ENCODE data around the gene TRAPPC3L.

TRAPPC3L gene

DNA sequence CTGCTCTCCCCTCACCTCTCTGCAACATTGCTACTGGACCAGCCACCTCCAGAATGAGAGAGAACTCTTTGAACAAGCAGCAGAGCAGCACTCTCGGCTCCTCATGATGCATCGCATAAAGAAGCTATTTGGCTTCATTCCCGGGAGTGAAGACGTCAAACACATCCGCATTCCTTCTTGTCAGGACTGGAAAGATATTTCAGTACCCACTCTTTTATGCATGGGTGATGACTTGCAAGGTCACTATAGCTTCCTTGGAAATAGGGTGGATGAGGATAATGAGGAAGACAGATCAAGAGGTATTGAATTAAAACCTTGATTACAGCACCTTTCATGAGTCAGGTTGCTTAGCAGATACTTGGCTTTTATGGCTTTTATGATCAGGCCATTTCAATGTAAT lies 12.4 kb upstream of the TRAPPC3L start:
- DNase-seq (ENCODE audit: low read depth in 2 of 2), result no peak

DNA sequence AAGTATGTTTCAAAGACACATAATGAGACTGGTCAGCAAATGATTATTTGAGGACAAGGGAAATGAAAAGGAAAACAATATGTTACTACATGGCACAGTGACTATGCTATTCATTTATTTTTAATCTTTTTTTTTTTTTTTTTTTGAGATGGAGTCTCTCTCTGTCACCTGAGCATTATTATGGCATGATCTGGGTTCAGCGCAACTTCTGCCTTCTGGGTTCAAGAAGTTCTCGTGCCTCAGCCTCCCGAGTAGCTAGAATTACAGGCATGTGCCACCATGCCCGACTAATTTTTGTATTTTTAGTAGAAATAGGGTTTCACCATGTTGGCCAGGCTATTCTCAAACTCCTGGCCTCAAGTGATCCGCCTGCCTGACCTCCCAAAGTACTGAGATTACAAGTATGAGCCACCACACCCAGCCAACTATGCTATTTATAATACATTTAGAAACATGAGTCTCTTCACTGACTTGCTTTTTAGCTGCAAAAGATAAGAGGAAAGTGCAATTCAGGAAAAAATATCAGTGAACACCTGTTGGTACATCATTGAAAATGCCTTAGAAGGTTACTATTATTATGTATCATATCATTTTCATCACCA lies 11.4 kb upstream of the TRAPPC3L start:
- no peak for DNase-seq (ENCODE audit: low read depth in 2 of 2)

DNA sequence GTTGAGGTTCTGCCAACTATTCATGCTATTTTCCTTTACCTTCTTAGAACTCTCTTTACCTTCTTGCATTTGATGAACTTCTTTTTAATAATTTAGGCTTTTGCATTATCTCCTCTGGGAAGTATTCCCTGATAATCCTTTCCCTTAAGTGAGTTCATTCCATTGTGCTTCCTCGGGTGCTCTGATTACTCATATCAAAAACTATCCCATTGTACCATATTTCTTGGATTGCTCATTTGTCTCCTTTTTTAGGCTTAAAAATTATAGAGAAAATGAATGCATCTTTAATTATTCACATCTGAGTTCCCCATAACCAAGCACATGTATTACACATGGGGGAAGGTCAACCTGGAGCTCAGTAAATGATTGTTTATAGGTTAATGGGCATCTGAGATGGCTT lies 10.6 kb upstream of the TRAPPC3L start:
- DNase-seq (ENCODE audit: low read depth in 2 of 2), result no peak

DNA sequence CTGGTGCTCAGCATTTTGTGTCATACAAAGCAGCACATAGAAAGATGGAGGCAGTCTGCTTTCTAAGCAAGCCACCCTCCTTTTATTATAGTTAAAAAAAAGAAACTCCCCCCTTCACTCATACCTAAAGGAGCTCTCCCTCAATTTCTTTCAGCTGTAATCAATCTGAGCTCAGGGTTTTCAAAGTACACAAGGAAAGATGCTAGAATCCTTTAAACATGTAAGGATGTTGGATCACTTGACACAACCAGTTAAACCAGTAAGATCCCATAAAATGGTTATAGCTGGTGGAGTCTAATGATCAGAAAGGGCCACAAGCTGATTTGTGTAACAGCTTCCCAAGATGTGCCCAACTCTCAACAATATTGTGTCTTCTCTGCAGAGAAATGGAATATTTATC lies 8.0 kb upstream of the TRAPPC3L start, which contains the start of gene CALHM4:
Gene CALHM4, plus strand, starts transcription at position 301 of the 400 bp plus-strand sequence. Its CDS starts 43 bp downstream, at position 344.
- DNase-seq (ENCODE audit: low read depth in 2 of 2), result no peak

DNA sequence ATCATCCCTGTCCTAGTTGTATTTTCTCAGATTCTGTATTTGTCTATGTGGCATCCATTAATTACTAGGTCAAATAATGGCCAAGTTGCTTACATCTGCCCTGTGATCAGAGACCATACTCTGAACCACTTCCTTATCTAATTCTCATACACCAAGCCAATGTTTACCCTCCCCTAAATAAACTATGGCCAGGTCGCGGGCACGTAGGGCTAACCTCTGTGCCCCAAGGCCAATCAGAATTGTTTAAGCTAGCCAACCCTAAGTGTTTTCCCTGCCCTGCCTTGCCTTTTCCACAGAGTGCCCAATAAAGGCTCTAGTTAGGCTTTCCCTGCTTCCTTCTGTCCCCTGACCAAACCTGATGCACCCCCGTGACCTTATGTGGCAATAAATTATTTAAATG lies 5.3 kb upstream of the TRAPPC3L start:
- DNase-seq (ENCODE audit: low read depth in 2 of 2), result no peak

DNA sequence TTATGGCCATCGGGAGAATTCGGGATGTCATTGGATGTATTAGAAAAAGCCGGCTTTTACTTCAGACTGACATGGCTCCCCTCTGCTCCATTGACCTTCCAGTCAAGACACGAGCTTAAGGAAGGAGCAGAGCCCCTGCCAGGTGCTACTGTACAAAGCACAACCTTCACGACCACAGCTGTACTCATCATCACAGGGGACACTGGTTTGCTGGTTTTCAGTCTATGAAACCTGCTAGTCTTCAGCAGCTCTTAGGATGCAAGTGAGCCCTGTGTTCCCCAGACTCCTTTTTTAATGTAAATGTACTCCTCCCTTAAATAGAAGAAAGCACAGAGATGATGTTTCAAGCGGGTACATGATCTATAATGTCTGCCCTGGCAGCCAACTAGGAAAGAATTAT lies 1.9 kb upstream of the TRAPPC3L start:
- no peak for DNase-seq (ENCODE audit: low read depth in 2 of 2)

DNA sequence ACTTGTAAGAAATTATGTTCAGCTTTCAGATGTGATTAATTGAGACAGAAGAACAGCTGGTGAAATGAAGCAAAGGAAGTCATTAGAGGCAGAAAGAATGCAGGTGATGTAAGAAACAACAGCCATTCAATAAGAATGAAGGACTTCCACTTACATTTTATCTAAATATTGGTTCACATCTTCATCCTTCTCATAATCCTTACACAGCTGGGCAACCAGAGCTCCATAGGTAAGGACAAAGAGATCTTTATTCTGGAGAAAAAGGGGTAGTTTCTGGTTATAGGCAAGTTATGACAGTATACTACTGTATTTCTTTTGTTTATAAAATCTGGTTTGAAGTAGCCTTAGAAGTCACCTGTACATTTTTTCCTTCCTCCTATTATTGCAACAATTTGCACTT lies 2.3 kb downstream of the TRAPPC3L start:
- DNase-seq (ENCODE audit: low read depth in 2 of 2), result no peak

DNA sequence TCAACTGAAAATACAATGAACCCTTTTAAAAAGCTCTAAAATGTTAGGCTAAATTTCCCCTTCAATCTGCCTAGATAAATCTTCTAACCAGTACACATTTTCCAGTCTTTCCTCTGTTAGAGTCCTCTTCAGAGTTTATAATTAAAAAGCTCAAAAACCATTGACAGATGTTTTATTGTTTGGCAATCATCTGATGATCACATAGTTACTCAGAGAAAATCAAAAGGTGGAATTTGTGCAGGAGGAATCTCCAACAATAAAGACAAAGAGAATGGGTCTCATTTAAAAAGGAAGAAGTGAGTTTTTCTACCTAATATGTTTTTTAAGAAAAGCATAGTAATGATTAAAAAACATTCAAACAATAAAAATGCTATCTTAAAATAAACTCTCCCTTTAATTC lies 3.1 kb downstream of the TRAPPC3L start:
- no peak for DNase-seq (ENCODE audit: low read depth in 2 of 2)

DNA sequence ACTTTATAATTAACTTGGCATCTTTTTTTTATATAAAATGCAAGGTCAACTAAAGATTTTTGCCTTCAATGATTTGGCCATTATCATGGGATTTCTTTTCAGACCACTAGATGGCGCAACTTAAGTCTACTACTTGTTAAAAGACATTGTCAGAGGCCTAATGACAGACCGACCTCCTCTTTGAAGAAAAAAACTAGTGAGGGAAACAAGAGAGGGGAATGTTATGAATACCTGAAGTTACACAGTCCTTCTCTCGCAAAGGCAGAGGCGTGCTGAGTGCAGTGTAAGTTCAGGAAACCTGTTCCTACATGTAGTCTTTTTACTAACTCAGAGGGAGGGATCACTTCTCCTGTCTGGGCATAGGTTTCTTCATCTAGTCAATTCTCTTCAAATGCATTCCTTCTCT lies 9.3 kb downstream of the TRAPPC3L start:
- peak in 1 of 2 donors; percentile 18 for DNase-seq (ENCODE audit: low read depth in 2 of 2)

DNA sequence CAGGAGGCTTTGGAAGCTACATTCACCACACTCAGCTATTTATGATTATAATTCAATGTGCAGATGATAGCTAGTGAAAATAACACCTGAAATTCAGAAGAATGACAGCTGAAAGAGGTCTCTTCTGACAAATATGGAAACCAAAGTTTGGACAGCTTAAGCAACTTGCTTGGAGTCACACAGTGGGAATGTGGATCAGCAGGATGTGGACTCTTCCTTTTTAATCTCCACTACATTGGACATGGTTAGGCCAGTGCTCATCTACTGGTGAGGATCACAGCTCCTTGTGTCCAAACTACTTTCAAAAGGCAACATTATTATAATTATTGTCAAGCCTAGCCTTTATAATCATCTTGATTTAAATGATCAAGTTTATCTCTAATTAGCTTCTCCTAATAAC lies 10.4 kb downstream of the TRAPPC3L start:
- DNase-seq (ENCODE audit: low read depth in 2 of 2), result no peak

DNA sequence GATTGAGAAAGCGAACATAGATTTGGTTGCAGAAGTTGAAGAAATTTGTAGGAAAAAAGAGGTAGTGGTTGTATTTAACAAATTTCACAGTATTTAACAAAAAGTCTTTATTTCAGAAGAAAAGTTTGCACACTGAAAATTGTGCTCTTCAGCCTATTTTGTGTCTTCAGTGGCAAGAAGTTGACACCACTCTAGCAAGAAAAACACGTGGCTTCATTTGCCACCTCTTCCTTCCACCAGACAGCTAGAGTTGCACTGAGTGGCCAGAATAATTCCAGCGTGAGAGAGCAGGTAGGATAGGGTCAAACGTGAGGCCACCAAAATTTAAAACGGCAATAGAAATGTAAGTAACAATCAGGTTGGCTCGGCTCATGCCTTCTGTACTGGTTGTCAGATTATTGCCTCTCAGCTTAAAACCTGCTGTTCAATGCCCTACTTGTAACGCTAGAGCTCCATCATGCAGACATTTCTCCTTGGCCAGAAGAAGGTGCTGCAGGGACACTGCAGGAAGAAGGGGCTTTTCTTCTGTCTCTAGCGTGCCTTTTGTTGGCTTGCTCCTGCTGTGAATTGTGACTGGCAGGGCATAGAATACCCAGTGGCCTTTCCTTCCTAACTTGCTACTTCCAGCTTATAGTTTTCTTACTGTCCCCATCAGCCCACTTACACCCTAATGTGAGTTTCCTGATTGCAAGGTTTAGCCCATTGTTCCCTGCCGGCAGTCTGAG lies 12.1 kb downstream of the TRAPPC3L start:
- no peak for DNase-seq (ENCODE audit: low read depth in 2 of 2)

DNA sequence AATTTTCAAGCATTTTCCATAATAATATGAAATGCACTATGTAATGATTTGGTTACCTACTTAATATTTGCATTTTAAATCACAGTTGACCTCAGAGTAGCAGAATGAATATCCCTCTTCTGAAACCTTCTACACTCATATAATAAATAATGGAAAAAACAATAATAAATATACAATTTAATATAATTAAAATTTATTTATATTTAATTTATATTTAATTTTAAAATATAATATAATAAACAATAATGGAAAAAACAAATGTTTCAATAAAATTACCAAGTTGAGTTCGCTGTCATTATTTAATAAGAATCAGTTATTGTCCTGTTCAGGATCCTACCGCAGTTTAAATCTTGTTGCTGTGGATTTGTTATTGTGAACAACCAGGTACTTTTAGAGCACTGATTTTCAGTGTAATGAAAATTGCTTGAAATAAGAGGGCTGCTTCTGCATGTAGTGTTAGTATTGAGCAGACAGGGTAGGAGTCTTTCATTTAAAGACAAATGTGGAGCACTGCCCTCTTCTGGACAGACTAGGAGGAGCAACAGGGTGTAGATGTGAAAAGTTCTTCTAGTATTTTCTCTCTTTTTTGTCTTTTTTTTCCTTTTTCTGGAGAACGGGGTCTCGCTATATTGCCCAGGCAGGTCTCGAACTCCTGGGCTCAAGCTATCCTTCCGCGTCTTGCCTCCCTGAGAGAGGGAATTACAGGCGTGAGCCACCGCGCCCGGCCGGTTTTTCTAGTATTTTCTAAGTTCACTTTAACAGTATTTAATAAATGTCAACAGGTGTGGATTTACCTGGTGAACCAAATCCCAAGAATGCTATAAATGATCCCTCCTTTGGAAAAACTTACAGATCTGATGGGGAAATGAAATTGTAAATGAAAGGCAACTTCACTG lies 13.6 kb downstream of the TRAPPC3L start:
- DNase-seq (ENCODE audit: low read depth in 2 of 2), result peak; percentile 16 to 59

DNA sequence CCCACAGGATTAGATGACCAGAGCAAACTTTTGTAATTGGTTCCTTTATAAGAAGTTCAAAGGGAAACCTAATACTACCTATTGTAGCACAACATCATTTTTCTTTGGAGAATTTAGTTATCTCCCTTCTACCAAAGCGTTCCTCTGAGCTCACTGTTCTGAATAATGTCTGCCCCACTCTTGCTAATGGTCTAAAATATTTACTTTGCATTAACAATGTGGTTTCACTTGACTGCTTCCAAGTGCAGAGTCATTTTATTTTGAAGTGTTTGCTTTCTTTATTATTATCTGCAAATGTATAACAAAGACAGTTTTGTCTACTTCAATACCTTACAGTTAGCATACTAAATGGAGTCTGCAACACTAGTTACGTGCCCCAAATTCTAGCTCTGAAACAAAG lies 15.0 kb downstream of the TRAPPC3L start:
- no peak for DNase-seq (ENCODE audit: low read depth in 2 of 2)

DNA sequence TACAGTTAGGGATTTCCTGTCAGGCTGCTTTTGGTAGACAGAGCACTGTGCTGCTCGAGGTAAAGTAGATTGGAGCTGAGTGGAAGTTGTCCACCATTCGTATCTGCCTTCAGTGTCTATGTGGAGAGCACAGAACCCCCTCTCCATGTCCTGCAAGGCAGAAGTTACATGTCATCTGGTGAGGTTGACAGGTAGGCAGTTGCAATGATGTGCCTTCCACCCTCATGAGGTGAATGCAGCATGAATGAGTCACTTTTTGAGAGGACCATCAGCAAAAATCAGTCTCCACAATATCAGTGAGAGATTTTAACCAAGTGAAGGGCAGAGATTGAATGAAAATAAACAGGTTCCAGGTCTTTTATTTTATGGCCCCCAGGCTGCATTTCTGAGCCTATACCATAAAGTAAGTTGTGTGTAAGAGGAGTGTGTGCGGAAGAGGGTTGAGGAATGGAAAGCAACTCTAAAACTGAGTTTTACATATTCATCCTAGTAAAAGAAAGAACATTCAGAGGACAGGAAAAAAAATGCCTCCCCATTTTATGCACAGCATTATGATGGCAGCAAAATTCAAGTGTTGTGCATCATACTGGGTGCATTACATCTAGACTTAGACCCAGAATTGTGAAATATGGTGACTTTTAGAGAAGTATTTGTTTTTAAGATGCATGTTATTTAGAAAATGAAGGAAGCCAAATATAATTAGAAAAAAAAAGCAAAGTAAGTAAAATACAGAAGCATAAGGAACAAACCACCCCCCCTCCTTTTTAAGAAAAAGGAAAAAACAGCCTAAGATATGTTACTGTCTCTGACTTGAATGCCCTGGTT lies 15.8 kb downstream of the TRAPPC3L start:
- DNase-seq (ENCODE audit: low read depth in 2 of 2), result no peak

DNA sequence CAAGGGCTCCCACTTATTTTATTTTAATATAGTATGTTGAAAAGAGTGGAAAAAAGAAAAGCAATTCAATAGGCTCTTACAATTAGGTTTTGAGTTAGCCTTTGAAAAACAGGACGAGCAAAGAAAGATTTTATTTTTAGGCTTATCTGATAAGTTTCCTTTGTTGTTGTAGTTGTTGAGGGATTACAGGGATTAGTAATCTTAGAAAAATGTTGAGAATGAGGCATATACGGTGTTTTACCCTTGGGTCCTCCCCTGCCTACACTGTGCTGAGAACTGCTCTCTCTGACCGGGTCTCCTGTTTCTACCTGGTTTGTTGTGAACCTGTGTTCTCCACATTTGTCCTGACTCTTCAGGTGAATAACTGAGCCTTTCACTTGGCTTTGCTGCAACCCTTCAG lies 16.7 kb downstream of the TRAPPC3L start:
- no peak for DNase-seq (ENCODE audit: low read depth in 2 of 2)

DNA sequence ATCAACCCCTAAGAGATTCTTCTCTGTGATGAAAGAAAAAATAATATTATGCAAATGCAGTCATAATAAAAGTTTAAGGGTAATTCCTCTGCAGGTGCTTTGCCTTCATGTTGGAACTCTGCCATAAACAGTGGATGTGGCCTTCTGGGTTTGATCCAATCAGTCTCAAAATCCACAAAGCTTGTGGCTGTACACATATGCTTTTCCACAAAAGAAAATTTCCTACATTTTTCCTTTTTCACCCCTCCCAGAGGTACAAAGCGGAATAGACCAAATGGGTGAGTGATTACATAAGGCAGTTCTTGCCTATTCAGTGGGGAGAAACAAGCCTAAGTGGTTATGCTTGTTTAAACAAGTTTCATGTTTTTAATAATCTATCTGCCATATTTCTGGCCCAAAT lies 17.4 kb downstream of the TRAPPC3L start:
- DNase-seq (ENCODE audit: low read depth in 2 of 2), result no peak

DNA sequence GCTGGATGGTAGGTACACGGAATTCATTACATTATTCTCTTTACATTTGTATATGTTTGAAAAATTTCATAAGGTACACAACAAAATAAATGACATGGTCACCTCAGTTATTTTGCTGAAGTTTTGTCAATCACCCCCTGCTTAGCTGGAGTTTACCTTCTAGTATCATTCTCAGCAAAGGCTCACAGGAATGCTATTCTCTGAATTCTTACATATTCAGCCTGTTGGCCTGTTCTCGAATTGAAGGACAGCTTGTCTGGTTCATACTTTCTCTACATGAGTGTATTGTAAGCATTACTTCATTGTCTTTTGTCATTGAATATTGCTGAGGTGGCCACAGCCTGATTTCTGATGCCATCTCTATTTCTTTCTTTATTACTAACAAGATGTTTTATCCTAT lies 21.2 kb downstream of the TRAPPC3L start:
- no peak for DNase-seq (ENCODE audit: low read depth in 2 of 2)

DNA sequence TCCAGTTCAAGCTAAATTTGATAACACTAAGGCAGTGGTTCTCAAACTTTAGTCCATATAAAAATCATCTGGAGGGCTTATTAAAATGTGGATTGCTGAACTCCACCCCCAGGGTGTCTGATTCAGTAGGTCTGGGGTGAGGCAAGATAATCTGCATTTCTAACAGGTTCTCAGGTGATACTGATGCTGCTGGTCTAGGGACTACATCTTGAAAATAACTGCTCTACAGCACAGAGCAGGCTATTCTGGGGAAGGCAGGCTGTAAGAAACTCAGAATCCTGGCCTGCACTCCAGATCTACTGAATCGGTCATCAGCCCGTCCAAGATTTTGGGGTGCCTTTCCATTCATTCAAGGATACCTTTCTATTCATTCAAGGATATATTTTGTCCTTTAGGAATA lies 22.6 kb downstream of the TRAPPC3L start:
- no peak for DNase-seq (ENCODE audit: low read depth in 2 of 2)

DNA sequence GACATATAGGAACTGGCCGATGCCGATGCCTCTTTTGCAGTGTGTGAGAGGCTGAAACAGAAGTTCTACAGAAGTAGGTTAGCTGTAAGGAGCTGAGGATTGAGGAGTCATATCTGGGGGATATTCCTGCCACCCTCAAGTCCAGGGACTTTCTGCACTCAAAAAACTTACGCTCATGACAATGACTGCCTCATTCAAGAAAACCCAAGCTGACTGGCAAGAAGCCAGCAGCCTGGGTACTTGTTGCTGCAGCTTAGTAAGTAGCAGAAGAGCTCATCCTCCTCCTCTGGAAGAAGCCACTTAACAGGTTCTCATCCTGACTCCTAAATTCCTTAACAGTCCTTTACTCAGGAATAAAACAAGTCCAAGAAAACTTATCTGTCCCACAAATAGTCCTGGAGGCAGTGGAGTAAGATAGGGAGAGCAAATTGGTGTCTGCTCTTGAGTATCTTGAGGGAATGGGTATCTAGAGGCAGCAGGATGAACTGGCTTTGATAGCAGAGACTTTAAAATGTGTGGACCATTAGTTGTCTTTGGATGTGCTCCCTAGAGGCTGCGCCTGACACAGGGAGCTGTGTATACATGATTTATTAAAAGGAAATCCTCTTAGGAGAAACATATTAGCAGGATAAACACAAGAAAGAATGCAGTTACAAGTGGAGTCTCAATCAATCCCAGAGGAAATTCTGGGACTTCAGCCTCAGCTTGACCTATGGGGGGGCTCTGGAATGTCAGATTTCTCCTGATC lies 26.7 kb downstream of the TRAPPC3L start:
- DNase-seq (ENCODE audit: low read depth in 2 of 2), result no peak

DNA sequence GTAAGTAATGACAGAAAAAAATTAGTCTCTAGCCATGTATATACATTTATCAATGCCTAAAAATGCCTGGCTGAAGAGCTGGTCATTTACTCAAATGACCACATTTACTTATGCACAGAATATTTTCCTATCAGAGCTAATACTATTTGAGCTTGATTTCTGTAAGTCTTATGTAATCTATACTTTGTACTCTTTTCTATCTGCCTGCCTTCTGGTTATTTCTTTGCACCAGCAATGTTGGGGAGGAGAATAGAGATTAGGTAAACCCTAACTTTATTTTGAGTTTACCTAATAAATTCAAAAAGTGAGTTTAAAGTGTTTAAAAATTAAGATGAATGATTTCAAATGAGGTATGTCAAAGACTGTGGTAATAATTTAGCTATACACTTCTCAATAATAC lies 30.3 kb downstream of the TRAPPC3L start:
- DNase-seq (ENCODE audit: low read depth in 2 of 2), result no peak

DNA sequence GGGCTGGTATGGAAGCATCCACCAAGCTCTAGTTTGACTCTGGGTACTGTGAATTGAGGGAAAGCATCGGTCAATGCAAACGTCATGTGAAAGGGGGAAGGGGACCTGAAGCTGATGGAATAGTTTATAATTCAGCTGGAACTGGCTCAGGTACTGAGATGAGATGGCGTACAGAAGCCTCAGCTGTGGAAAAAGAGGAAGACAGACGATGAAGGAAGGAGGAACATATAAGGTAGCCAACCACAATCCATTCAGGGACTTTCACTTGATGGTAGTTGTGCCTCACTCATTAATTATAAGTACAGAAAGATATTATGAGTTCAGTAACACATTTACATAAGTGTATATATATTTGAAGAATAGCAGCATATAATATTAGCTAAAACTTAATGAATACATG lies 31.4 kb downstream of the TRAPPC3L start:
- no peak for DNase-seq (ENCODE audit: low read depth in 2 of 2)

All from stimulated activated CD4-positive, alpha-beta T cell treated with anti-CD3 and anti-CD28 coated beads, Interleukin-1b, Interleukin-23, amount 100 ng/mL, for 4 hours (primary cell).